ENCODE results near the gene PTGS1.

PTGS1 gene

GRCh38 chr9:122374885-122375420 is 4.1 kb downstream of the PTGS1 start:
- DNase-seq (ENCODE audit: low read depth) = no peak

GRCh38 chr9:122376796-122377195 is 6.0 kb downstream of the PTGS1 start:
- no peak for DNase-seq (ENCODE audit: low read depth)

- DNase-seq (ENCODE audit: low read depth) = no peak
Observed at GRCh38 chr9:122377241-122378164, 6.7 kb downstream of the PTGS1 start.

GRCh38 chr9:122378236-122378635 is 7.4 kb downstream of the PTGS1 start:
- DNase-seq (ENCODE audit: low read depth) = no peak

GRCh38 chr9:122379340-122379739 is 8.5 kb downstream of the PTGS1 start:
- no peak for DNase-seq (ENCODE audit: low read depth)

GRCh38 chr9:122380293-122380692 is 9.5 kb downstream of the PTGS1 start:
- no peak for DNase-seq (ENCODE audit: low read depth)

GRCh38 chr9:122381206-122381950 is 10.6 kb downstream of the PTGS1 start:
- no peak for DNase-seq (ENCODE audit: low read depth)

- no peak for DNase-seq (ENCODE audit: low read depth)
Observed at GRCh38 chr9:122382901-122383850, 12.4 kb downstream of the PTGS1 start.

- DNase-seq (ENCODE audit: low read depth) = no peak
Observed at GRCh38 chr9:122383992-122384461, 13.2 kb downstream of the PTGS1 start.

GRCh38 chr9:122386311-122386872 is 15.6 kb downstream of the PTGS1 start:
- no peak for DNase-seq (ENCODE audit: low read depth)

- no peak for DNase-seq (ENCODE audit: low read depth)
Observed at GRCh38 chr9:122387536-122387935, 16.7 kb downstream of the PTGS1 start.

GRCh38 chr9:122389195-122389594 is 18.4 kb downstream of the PTGS1 start:
- no peak for DNase-seq (ENCODE audit: low read depth)

- no peak for DNase-seq (ENCODE audit: low read depth)
Observed at GRCh38 chr9:122389799-122390481, 19.1 kb downstream of the PTGS1 start.

GRCh38 chr9:122392284-122392683 is 21.5 kb downstream of the PTGS1 start:
- no peak for DNase-seq (ENCODE audit: low read depth)

- no peak for DNase-seq (ENCODE audit: low read depth)
Observed at GRCh38 chr9:122392714-122393113, 21.9 kb downstream of the PTGS1 start.

GRCh38 chr9:122393284-122393983 is 22.6 kb downstream of the PTGS1 start:
- DNase-seq (ENCODE audit: low read depth) = no peak

GRCh38 chr9:122394265-122395125 is 23.7 kb downstream of the PTGS1 start:
- DNase-seq (ENCODE audit: low read depth) = no peak

GRCh38 chr9:122396614-122397148 is 25.9 kb downstream of the PTGS1 start:
- DNase-seq (ENCODE audit: low read depth) = no peak

- DNase-seq (ENCODE audit: low read depth) = no peak
Observed at GRCh38 chr9:122397749-122398148, 26.9 kb downstream of the PTGS1 start.
